ENCODE measurements around the gene ISG20L2.

- TF ChIP-seq EGR1 (IDR thresholded peaks at IDR 0.05; ENCODE audit: low read depth) = no peak
- no peak for TF ChIP-seq JUND (IDR thresholded peaks at IDR 0.05)
- no peak for TF ChIP-seq CTCF (IDR thresholded peaks at IDR 0.05 in 2 of 3, conservative IDR thresholded peaks at IDR 0.05 in 1 of 3; ENCODE audit: borderline replicate concordance in 1 of 3, insufficient read depth in 1 of 3, low read depth in 2 of 3, low read length in 2 of 3)
- no peak for TF ChIP-seq POLR2A (IDR thresholded peaks at IDR 0.05; ENCODE audit: borderline replicate concordance, extremely low read depth, insufficient read depth, insufficient read length)
- TF ChIP-seq ELF1 (IDR thresholded peaks at IDR 0.05; ENCODE audit: borderline replicate concordance, low read depth) = no peak
- no peak for TF ChIP-seq ZNF274 (IDR thresholded peaks at IDR 0.05; ENCODE audit: low read depth, low read length)
These were observed 20.3 kb upstream of the ISG20L2 start for GRCh38 chr1:156748670-156749418.

All from HCT116 (cell line).